Measurements from ENCODE around the gene NOTO. TPM values are rescaled to one million over a fixed set of nuclear protein-coding genes. Genes with fewer than 3 reads are reported as not detected.

NOTO gene
- total RNA-seq, 2 donors from 2014 or later = not detected

DNA sequence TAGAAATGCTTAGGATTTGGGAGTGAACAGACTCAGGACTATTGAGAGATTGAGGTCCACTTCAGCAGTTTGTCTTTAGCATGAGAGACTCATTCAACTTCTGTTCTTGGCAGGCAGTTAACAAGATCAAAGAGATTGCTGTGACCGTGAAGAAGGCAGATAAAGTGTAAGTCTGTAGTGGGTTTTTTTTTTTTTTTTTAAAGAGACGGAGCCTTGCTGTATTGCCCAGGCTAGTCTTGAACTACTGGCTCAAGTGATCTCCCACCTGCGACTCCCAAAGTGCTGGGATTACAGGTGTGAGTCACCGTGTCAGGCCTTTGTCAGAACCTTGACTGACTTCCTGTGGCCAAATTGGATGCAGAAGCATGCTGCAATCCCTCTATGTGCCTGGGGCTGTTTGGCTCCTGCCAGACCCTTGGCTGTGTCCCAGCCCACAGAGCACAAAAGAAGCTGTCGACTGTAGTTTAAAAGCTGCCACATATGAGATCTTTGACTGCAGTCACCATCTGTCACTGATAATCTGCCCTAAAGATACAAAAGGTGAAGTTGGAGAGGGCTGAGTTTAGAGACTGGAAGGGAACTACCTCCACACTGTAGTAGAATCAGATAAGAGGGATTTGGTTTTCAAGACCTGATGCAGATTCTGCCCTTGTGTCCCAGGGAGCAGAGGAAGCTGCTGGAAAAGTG is 41.7 kb downstream of the NOTO start:
- ATAC-seq = no peak
- DNase-seq (ENCODE audit: low spot score in 2 of 2) = no peak
- H3K36me3 Mint-ChIP-seq = peaks cover 8 to 14% of the 10 kb centered on the region in 2 donors
- H3K27ac Mint-ChIP-seq = peak overlapping the region; percentile 33 to 91
- H3K9me3 Mint-ChIP-seq = no peaks in the 10 kb centered on the region

DNA sequence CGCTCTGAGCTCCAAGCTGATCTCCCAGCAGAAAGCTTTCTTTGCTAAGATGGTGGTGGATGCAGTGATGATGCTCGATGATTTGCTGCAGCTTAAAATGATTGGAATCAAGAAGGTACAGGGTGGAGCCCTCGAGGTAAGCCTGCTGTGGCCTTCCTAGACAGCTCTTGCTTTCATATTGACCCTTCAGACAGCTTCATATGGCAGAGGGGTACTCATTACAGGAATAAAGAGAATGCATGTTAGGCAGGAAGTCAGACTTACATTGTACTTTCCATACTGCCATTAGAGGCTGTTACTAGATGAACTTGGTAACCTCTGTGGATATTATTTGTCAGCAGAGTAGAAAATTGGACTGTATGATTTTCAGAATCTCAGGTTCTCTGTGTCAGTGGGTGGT is 42.2 kb downstream of the NOTO start:
- peaks cover 8 to 19% of the 10 kb centered on the region in 2 donors for H3K36me3 Mint-ChIP-seq
- no peak for DNase-seq (ENCODE audit: low spot score in 2 of 2)
- ATAC-seq = peak in 1 of 2 donors; percentile 75
- H3K27ac Mint-ChIP-seq = peak overlapping the region; percentile 33 to 91
- H3K9me3 Mint-ChIP-seq = no peaks in the 10 kb centered on the region

DNA sequence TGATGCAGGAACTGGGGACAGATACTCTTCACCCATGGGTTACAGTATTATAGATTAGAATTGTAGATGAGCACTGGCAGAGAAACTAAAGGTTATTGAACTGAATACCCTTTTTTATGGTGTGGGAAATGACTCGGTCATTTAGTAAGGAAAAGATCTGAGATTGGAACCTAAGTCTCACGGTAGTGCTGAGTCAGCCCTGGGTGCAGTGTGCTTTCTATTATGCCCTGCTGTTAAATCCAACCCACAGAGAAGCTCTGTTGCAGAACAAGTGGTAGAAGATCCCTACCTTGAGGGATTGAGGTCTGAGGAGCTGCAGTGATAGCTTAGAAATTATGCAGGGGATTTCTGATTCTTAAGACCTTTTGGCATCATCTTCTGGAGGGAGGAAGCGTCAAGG is 44.5 kb downstream of the NOTO start:
- H3K36me3 Mint-ChIP-seq = peaks cover 19 to 24% of the 10 kb centered on the region in 2 donors
- no peak for DNase-seq (ENCODE audit: low spot score in 2 of 2)

DNA sequence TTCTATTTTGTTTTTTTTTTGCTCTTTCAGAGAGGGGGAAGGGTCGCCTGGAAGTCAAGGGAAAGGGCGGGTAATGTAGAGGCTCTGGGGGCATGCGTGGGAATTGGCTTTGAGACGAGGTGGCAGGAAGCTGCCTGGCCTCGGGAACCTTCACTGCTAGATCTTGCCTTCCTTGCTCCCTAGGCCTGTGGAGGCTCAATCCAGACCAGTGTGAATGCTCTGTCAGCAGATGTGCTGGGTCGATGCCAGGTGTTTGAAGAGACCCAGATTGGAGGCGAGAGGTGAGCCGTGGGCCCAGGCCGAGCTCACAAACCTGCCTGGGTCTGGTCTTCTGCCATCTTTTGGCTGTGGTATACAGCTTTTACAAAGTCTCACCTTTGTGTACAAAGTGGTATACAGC is 47.3 kb downstream of the NOTO start:
- Mint-ChIP-seq H3K27ac (peak overlapping the region; percentile 47 to 51), H3K36me3 (peaks cover 19 to 28% of the 10 kb centered on the region in 2 donors), H3K9me3 (no peaks in the 10 kb centered on the region)
- ATAC-seq (no peak), DNase-seq (ENCODE audit: low spot score in 2 of 2) (no peak)

More for the DNA sequence above, 44.5 kb downstream of the NOTO start:
- peak overlapping the region; percentile 31 to 37 for H3K27ac Mint-ChIP-seq
- ATAC-seq = no peak
- no peaks in the 10 kb centered on the region for H3K9me3 Mint-ChIP-seq

DNA sequence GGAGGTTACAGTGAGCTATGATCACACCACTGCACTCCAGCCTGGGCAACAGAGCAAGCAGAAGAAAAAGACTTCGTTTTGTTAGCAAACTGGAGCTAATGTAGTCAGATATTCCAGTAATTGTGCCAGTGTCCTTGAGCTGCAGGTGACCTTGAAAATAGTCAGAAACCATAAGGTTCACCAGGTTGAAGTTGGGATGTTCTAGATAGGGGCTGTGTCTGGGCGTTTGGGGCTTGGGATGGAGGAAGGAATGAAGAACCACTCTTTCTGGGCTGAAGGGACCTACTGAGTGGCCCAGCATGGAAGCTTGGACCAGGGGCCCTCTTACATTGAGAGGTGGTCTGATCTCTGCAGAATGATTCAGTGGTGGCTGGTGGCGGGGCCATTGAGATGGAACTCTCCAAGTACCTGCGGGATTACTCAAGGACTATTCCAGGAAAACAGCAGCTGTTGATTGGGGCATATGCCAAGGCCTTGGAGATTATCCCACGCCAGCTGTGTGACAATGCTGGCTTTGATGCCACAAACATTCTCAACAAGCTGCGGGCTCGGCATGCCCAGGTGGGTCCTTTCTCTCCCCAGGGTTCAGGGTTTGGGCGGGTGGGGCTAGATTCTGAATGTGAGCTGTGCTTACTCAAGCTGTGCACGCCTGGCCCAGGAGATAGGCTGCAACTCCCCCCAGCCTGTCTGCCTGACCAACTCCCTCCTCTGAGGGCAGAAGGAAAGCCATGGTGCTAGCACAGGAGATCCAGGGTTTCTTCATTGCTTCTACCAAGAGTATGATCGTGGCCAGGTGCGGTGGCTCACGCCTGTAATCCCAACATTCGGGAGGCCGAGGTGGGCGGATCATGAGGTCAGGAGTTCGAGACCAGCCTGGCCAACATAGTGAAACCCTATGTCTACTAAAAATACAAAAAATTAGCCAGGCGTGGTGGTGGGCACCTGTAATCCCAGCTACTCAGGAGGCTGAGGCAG is 48.8 kb downstream of the NOTO start:
- no peaks in the 10 kb centered on the region for H3K9me3 Mint-ChIP-seq
- no peak for DNase-seq (ENCODE audit: low spot score in 2 of 2)
- peaks cover 19 to 22% of the 10 kb centered on the region in 2 donors for H3K36me3 Mint-ChIP-seq
- H3K27ac Mint-ChIP-seq = peak overlapping the region in 1 of 2 donors; percentile 47
- no peak for ATAC-seq

DNA sequence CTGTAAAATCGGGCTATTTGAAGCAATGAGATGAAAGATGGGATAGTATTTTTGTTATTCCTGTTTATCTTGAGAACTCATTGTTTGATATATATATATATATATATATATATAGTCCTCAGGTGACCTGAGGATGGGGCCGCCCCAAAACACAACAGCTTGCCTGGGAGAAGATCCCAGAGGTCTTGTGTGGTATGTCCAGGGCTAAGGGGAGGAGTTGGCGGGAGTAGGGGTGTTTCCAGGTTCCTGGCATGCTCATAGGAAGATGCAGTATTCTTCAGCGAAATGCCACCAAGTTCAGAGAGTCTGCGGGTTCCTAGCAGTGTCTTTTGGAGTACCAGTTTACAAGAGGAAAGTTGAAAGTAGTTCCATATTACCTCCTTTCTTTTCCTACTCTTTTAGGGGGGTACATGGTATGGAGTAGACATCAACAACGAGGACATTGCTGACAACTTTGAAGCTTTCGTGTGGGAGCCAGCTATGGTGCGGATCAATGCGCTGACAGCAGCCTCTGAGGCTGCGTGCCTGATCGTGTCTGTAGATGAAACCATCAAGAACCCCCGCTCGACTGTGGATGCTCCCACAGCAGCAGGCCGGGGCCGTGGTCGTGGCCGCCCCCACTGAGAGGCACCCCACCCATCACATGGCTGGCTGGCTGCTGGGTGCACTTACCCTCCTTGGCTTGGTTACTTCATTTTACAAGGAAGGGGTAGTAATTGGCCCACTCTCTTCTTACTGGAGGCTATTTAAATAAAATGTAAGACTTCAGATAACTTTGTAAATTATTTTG is 50.1 kb downstream of the NOTO start:
- H3K36me3 Mint-ChIP-seq = peaks cover 11 to 14% of the 10 kb centered on the region in 2 donors
- no peaks in the 10 kb centered on the region for H3K9me3 Mint-ChIP-seq
- DNase-seq (ENCODE audit: low spot score in 2 of 2) (no peak), ATAC-seq (no peak)
- H3K27ac Mint-ChIP-seq = peak overlapping the region in 1 of 2 donors; percentile 53

DNA sequence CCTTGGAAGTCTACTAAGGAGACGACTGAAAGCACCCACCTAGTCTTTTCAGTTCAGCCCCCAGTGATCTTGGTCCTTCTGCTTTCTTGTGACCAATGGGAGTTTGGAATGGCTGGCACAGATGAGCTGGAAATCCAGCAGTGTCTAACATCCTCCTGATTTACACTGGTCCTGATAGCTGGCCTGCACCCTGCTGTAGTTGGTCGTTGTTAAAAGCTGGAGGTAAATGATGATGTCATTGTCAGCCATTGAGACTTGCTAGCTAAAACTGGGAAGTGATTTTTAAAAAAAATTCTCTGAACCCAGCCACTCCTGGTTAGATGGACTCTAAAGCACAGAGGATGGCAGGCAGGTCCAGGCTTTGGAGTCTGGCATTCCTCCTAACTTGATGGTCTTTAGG is 51.0 kb downstream of the NOTO start:
- ATAC-seq = no peak
- peak overlapping the region; percentile 53 to 71 for H3K27ac Mint-ChIP-seq
- no peak for DNase-seq (ENCODE audit: low spot score in 2 of 2)
- no peaks in the 10 kb centered on the region for H3K9me3 Mint-ChIP-seq
- H3K36me3 Mint-ChIP-seq = peaks cover 11 to 14% of the 10 kb centered on the region in 2 donors

DNA sequence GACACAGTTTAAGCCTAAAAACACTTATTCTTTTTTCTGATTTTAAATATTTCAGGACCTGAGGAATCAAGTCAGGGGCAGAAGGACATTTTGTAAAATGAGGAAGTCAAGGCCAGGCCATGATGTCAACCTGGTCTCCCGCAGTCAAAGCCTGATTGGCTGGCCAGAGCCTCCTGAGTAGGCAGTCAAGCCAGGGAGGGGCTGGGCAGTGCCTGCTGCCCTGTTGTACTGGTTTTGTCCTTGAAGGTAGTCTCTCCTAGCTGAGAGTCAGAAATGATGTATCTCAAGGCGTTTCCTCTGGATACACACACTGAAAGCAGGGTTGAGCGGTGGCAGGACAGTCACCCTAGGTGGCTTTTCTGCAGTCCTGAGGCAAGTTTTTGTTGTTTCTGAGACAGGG is 51.5 kb downstream of the NOTO start:
- ATAC-seq (no peak), DNase-seq (ENCODE audit: low spot score in 2 of 2) (no peak)
- Mint-ChIP-seq H3K9me3 (no peaks in the 10 kb centered on the region), H3K27ac (peak overlapping the region in 1 of 2 donors; percentile 53), H3K36me3 (peaks cover 11 to 14% of the 10 kb centered on the region in 2 donors)

DNA sequence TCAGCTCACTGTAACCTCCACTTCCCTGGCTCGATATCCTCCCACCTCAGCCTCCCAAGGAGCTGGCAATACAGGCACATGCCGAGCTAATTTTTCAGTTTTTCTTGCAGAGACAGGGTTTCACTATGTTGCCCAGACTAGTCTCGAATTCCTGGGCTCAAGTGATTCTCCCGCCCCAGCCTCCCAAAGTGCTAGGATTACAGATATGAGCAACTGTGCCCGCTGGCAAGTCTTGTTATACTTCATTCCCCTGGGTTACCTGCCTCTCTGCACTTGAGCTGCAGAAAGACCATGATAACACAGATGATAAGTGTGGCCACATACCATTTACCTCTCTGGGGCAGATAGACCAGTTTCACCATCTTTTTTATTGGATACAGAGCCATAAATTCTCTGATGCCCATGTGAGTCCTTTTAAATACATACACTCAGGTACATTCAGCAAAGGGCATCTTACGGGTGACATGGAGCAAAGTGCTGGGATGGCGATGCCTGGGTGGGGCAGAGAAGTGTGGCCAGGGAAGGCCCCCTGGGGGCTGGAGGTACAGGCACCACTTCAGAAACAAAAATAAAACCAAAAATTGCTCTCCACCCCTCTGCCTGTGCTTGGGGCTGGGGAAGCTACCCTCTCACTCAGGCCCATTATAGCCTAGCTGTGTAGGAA is 52.1 kb downstream of the NOTO start:
- Mint-ChIP-seq H3K36me3 (peaks cover 10 to 11% of the 10 kb centered on the region in 2 donors), H3K9me3 (no peaks in the 10 kb centered on the region), H3K27ac (peak overlapping the region in 1 of 2 donors; percentile 66)
- ATAC-seq (no peak), DNase-seq (ENCODE audit: low spot score in 2 of 2) (no peak)

DNA sequence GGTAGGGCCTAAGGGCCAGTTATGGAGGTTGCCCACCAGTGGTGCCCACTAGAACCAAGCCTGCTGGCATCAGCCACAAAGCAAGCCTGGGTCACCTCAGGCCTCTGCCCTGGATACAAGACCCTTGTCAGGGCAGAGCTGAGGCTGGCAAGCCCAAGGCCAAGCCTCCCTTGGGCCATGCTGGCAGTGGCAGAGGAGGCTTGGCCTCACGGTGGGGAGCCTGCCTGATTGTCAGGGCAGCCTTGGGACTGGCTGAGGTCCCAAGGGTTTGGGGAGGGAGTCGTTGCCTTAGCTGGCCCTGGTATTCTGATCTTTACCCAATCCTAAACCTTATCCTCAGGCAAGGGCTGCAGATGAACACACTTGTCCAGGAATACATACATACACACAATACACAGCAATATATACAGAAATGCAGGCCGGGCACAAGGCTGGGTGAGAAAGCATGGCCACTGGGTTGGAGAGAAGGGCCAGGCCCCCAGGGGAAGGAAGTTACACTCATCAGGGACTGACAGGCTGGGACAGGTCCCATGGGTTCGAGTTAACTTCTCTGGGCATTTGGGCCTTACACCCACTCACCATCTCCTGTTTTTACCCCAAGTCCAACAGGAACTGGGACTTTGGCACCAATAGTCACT is 52.8 kb downstream of the NOTO start:
- H3K27ac Mint-ChIP-seq = peak overlapping the region; percentile 66 to 72
- no peaks in the 10 kb centered on the region for H3K9me3 Mint-ChIP-seq
- peaks cover 4 to 5% of the 10 kb centered on the region in 2 donors for H3K36me3 Mint-ChIP-seq
- ATAC-seq (no peak), DNase-seq (ENCODE audit: low spot score in 2 of 2) (no peak)

DNA sequence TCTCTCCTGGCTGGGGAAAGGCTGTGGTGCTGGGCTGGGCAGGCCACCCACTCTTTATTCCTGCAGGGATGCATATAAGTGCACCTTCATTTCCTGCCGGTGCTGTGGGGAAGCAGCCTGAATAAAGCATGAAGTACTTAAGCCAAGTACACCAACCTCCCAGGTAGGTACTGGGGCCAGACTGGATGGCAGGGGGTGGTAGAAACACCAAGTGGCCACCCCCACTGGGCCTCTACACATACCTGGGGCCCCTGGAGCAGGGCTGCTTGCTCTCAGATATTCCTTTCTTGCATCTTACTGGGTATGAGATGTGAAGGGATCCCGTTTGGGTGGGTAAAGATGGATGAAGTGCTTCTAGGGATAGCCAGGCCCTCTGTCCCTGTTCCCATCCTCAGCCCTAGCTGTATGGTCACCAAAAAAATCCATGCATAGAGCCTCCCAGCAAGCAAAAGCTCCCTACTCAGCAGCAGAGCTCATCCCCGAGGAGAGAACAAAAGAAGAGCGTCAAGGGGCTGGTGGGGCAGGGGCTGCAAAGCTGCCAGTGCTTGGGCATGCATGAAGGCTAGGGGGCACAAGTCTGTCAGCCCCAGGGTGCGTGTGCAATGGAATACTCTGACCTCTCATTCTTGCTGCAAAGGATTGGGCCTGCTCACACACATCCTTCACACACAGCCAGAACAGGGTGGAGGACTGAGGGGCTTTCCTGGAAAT is 53.7 kb downstream of the NOTO start:
- Mint-ChIP-seq H3K27ac (no peak overlapping the region), H3K9me3 (no peaks in the 10 kb centered on the region), H3K36me3 (peaks cover 0 to 4% of the 10 kb centered on the region in 2 donors)
- ATAC-seq (no peak), DNase-seq (ENCODE audit: low spot score in 2 of 2) (no peak)

DNA sequence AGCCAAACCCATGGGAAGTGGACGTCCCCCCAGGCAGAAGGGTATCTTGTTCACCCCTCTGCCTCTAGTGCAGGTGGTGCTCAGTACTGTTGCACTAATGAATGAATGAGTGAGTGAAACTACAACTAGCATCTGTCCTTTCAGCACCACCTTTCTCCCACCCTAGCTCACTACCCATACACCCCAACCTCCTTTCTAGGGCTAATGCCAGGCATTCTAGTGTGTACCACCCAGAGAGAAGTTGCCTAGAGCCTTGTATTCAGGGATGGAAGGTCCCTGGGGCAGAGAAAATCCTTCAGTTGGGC is 54.2 kb downstream of the NOTO start:
- Mint-ChIP-seq H3K36me3 (peaks cover 0 to 4% of the 10 kb centered on the region in 2 donors), H3K9me3 (no peaks in the 10 kb centered on the region), H3K27ac (peak overlapping the region in 1 of 2 donors; percentile 55)
- ATAC-seq (no peak), DNase-seq (ENCODE audit: low spot score in 2 of 2) (no peak)

DNA sequence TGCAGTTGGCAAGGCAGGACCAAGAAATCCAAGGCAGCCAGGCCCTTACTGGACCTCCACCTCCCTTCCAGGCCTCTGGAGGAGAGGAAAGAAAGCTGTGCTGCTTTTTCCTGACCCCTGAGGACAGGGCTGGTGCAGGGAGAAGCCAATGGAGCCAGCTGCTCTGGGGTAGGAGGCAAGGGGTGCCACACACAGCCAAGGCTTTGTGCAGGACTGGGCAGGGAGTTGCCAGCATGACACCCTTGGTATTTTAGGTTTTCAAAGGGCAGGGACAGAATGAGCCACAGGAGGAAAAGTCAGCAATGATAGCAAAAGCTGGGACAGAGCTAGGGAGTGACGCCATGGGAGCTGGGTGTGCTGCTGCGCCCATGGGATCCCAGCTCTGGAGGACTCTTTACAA is 54.6 kb downstream of the NOTO start:
- Mint-ChIP-seq H3K36me3 (peaks cover 0 to 4% of the 10 kb centered on the region in 2 donors), H3K9me3 (no peaks in the 10 kb centered on the region), H3K27ac (peak overlapping the region in 1 of 2 donors; percentile 55)
- ATAC-seq (peak; percentile 5 to 6), DNase-seq (ENCODE audit: low spot score in 2 of 2) (no peak)

DNA sequence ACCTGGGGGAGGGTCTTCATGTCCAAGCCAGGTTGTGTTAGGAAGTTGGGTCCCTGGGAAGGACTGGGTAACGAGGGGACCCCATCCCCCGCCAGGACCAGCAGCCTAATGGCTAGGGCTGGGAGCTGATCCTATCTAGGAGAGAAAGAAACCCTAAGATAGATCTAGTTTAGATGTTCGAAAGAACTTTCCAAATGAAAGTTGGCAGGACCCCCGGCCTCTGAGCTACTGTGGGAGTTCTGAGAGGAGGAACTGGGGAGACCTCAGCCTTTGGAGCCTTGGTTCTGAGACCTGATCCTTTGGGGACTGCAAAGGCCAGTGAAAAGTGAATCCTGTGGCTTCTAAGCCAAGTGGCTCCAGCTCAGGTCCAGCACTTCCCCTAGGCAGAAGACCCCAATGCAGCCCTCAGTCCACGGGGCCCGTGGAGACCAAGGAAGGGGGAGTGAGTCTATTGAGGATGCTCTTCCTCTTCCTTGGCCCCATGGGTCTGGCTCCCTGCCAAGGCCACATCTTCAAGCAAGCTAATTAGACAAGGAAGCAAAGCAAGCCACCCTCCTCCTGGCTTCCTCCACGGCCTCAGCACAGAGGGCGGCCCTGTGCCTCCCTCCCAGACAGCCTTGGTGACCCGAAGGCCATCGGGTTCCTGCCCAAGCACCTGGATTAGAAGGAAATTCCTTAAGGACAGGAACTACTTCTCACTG is 55.2 kb downstream of the NOTO start:
- no peak for ATAC-seq
- DNase-seq (ENCODE audit: low spot score in 2 of 2) = no peak
- Mint-ChIP-seq H3K27ac (no peak overlapping the region), H3K9me3 (no peaks in the 10 kb centered on the region), H3K36me3 (peaks cover 0 to 4% of the 10 kb centered on the region in 2 donors)
